IPS DF 6.9 (cell line): ENCODE results near the gene BAZ1B.
"Not testable (repeated sequence)": the region's sequence is repeated elsewhere in the genome, so short reads cannot be mapped to it uniquely, and the experiment has no call there.

Experiments
- DNase-seq: peaks from one replicate; pipeline ENCODE4 v3.0.0-alpha.2; 2013; ENCODE audit warnings: low read depth, low spot score
- H3K27ac ChIP-seq: one replicate; pipeline ENCODE4 v1.5.1; 2013; ENCODE audit warnings: low read length, control low read depth
- H3K27me3 ChIP-seq: 2 replicates; pipeline ENCODE4 v1.6.1; 2013; ENCODE audit warnings: mild to moderate bottlenecking, low read length; ENCODE audit not compliant: control insufficient read depth, insufficient read depth
- H3K36me3 ChIP-seq: 2 replicates; pipeline ENCODE4 v1.6.1; 2013; ENCODE audit warnings: low read length; ENCODE audit not compliant: control insufficient read depth, insufficient read depth
- H3K4me1 ChIP-seq: 2 replicates; pipeline ENCODE4 v1.6.1; 2013; ENCODE audit warnings: low read length; ENCODE audit not compliant: control insufficient read depth, insufficient read depth
- H3K4me3 ChIP-seq: 2 replicates; pipeline ENCODE4 v1.5.1; 2013; ENCODE audit warnings: mild to moderate bottlenecking, low read length
- H3K9me3 ChIP-seq: 2 replicates; pipeline ENCODE4 v1.6.1; 2013; ENCODE audit warnings: low read length, inconsistent platforms; ENCODE audit not compliant: control insufficient read depth, insufficient read depth
- WGBS: extraction: QIAGEN DNeasy Blood & Tissue Kit; methylation state at CpG from one replicate; pipeline ENCODE4 v1.1.7; 2013; ENCODE audit warnings: mixed read lengths, missing lambda C conversion rate; ENCODE audit not compliant: insufficient read length, insufficient coverage; 5-methylcytosine and 5-hydroxymethylcytosine counted together

Gene BAZ1B

DNA sequence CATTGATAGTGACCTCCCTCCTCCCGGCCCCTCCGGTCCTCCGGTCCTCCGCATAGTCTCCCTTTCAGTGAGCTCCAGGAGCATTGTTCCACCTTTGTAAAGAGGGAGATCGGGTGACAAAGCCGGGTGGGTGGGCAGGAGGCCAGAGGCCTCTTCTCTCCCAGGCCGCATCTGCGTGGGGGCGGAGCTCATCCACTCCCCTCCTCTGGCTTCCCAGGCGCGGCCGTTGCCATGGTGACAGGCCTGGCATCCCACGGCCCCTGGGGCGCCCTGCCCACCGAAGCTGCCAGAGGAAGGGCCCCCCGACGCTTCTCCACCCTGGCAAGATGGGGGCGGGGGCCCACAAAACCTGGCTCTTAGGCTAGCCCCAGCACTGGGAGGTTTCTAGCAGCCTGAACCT, 92.9 kb downstream of the BAZ1B start:
- WGBS, result no CpG with 5 or more reads among the region's 18 CpGs
- H3K36me3 ChIP-seq, result no peaks in the 10 kb centered on the region
- H3K4me1 ChIP-seq, result peaks cover 3% of the 10 kb centered on the region
- no peak for DNase-seq
- no peak overlapping the region for H3K4me3 ChIP-seq
- no peaks in the 10 kb centered on the region for H3K9me3 ChIP-seq
- no peak overlapping the region for H3K27ac ChIP-seq
- no peaks in the 10 kb centered on the region for H3K27me3 ChIP-seq

- no CpG with 5 or more reads among the region's 8 CpGs for WGBS
- H3K9me3 ChIP-seq, result no peaks in the 10 kb centered on the region
- no peak for DNase-seq
Observed at GRCh38 chr7:73427902-73428787, 93.9 kb downstream of the BAZ1B start.

DNA sequence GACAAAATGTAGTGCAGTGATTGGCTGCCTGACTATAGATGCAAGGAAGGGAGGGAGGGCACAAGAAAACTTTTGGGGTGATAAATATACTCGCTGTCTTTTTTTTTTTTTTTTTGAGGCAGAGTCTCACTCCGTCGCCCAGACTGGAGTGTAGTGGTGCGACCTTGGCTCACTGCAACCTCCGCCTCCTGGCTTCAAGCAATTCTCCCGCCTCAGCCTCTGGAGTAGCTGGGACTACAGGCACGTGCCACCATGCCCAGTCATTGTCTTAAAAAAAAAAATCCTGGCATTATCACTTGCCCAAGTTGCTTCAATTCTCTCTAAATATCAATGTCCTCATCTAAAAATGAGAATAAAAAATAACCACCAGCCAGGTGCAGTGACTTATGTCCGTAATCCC, 96.1 kb downstream of the BAZ1B start:
- WGBS, result no CpG with 5 or more reads among the region's 8 CpGs
- peaks cover 7% of the 10 kb centered on the region for H3K4me1 ChIP-seq

More at GRCh38 chr7:73427902-73428787, 93.9 kb downstream of the BAZ1B start:
- H3K36me3 ChIP-seq, result no peaks in the 10 kb centered on the region
- H3K4me1 ChIP-seq, result peaks cover 7% of the 10 kb centered on the region
- H3K4me3 ChIP-seq, result no peak overlapping the region
- no peak overlapping the region for H3K27ac ChIP-seq
- no peaks in the 10 kb centered on the region for H3K27me3 ChIP-seq

DNA sequence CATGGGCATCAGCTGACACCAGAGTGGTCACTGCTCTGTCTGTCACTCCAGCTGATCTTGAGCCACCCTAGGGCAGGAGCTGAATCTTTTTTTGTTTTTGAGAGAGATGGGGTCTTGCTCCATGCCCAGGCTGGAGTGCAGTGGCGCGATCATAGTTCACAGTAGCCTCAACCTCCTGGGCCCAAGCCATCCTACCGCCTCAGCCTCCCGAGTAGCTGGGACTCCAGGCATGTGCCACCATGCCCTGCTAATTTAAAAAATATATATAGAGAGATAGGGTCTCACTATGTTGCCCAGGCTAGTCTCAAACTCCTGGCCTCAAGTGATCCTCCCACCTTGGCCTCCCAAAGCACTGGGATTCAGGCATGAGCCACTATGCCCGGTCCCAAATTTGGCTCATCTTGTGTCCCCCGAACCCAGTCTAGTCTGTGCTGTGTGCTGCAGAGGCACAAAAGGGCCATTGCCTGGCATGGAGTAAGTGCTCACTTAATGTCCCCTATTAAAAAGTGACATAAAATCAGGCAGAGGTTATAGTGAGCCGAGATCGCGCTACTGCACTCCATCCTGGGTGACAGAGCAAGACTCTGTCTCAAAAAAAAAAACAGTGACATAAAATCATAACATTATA, 96.6 kb downstream of the BAZ1B start:
- WGBS, result no CpG with 5 or more reads among the region's 9 CpGs

More for the DNA sequence above, 96.1 kb downstream of the BAZ1B start:
- no peaks in the 10 kb centered on the region for H3K36me3 ChIP-seq
- no peak overlapping the region for H3K27ac ChIP-seq
- no peak overlapping the region for H3K4me3 ChIP-seq
- H3K27me3 ChIP-seq, result no peaks in the 10 kb centered on the region
- no peaks in the 10 kb centered on the region for H3K9me3 ChIP-seq
- DNase-seq, result no peak

GRCh38 chr7:73424489-73424885, 97.6 kb downstream of the BAZ1B start:
- H3K36me3 ChIP-seq, result no peaks in the 10 kb centered on the region
- H3K4me1 ChIP-seq, result peaks cover 7% of the 10 kb centered on the region
- no peaks in the 10 kb centered on the region for H3K9me3 ChIP-seq
- no CpG with 5 or more reads among the region's 11 CpGs for WGBS
- DNase-seq, result no peak
- no peaks in the 10 kb centered on the region for H3K27me3 ChIP-seq
- H3K27ac ChIP-seq, result no peak overlapping the region
- no peak overlapping the region for H3K4me3 ChIP-seq

More for the DNA sequence above, 96.6 kb downstream of the BAZ1B start:
- no peak for DNase-seq
- Histone ChIP-seq H3K36me3 (no peaks in the 10 kb centered on the region), H3K9me3 (no peaks in the 10 kb centered on the region), H3K4me1 (peaks cover 7% of the 10 kb centered on the region), H3K27me3 (no peaks in the 10 kb centered on the region), H3K4me3 (no peak overlapping the region), H3K27ac (no peak overlapping the region)

GRCh38 chr7:73423519-73424488, 98.3 kb downstream of the BAZ1B start:
- H3K36me3 ChIP-seq, result no peaks in the 10 kb centered on the region
- DNase-seq, result no peak
- peaks cover 6% of the 10 kb centered on the region for H3K4me1 ChIP-seq
- H3K27me3 ChIP-seq, result no peaks in the 10 kb centered on the region
- H3K27ac ChIP-seq, result no peak overlapping the region
- H3K9me3 ChIP-seq, result no peaks in the 10 kb centered on the region
- WGBS, result no CpG with 5 or more reads among the region's 52 CpGs
- peak overlapping the region; percentile 12; the same call in 1 of the 2 replicates for H3K4me3 ChIP-seq

DNA sequence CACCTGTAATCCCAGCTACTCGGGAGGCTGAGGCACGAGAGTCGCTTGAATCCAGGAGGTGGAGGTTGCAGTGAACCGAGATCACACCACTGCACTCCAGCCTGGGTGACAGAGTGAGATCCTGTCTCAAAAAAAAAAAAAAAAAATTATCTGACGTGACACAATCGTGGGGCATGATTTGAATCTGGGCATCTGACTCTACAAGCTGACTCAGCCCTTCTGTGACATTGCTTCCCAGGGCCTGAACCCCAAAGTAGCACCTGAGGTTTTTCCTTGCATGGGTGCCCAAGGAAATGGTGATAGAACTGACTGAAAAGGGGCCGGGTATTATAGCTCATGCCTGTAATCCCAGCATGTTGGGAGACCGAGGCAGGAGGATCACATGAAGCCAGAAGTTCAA, 101.5 kb downstream of the BAZ1B start:
- whole genome bisulfite sequencing, result no CpG with 5 or more reads among the region's 8 CpGs
- H3K4me3 ChIP-seq, DNase-seq: not testable (repeated sequence)

DNA sequence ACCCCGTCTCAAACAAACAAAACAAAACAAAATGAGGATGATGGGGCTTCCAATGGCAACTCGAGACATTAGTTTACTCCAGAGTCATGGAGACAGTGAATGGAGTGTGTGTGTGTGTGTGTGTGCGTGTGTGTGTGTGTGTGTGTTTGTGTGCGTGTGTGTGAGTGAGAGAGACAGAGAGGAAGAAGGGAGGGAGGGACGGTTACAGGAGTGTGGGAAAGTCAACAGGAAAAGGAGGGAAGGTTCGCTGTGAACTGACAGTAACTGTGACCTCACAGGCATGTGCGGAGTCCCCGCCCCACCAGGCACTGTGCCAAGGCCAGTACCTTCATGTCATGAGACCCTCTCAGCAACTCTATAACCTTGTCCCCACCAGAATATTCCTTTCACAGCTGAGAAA, 102.1 kb downstream of the BAZ1B start:
- H3K27me3 ChIP-seq, H3K27ac ChIP-seq, H3K36me3 ChIP-seq, H3K4me3 ChIP-seq, H3K9me3 ChIP-seq, H3K4me1 ChIP-seq, DNase-seq: not testable (repeated sequence)
- whole genome bisulfite sequencing, result 100% methylated on average over 2 of the region's 8 CpGs

More for the DNA sequence above, 101.5 kb downstream of the BAZ1B start:
- not testable (repeated sequence) for H3K4me1 ChIP-seq, H3K27ac ChIP-seq, H3K9me3 ChIP-seq, H3K27me3 ChIP-seq, H3K36me3 ChIP-seq

DNA sequence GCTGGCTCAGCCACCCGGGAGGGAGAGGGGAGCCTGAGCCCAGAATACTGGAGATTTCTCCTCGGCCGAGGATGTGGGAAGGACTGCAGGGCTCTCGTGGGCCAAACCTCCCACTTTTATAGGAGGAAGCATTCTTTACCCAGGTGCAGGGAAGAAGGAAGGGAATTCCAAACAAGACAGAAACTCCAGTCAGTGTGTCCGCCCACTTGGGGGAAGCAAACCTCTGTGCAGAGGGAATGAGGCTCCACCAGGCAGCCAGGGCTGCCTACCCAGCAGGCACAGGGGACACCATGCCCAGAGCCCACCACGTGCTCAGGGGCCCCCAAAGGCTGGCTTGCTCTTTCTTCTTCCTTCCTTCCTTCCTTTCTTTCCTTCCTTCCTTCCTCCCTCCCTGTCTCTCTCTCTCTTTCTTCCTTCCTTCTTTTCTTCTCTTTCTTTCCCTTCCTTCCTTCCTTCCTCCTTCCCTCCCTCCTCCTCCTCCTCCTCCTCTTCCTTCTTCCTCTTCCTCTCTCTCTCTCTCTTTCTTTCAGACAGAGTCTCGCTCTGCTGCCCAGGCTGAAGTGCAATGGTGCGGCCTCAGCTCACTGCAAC, 103.9 kb downstream of the BAZ1B start:
- no peak for DNase-seq
- WGBS, result no CpG with 5 or more reads among the region's 8 CpGs

More for the DNA sequence above, 103.9 kb downstream of the BAZ1B start:
- Histone ChIP-seq H3K4me1 (no peaks in the 10 kb centered on the region), H3K27me3 (no peaks in the 10 kb centered on the region), H3K36me3 (no peaks in the 10 kb centered on the region), H3K9me3 (no peaks in the 10 kb centered on the region), H3K27ac (no peak overlapping the region), H3K4me3 (no peak overlapping the region)
